GM23338 (cell line): ENCODE measurements around the gene DYNC2H1. TPM values are rescaled to one million over a fixed set of nuclear protein-coding genes. Genes with fewer than 3 reads are reported as not detected.

ENCODE experiments used
- ATAC-seq: fragments of 200-7000 bp; cut with Tn5 transposase; 3 replicates; pipeline ENCODE4 v1.9.1; 2020
- DNase-seq: peaks from one replicate; pipeline ENCODE4 v3.0.0-alpha.2; 2015; ENCODE audit warnings: low spot score
- H2AFZ ChIP-seq: fragments of 200-600 bp; sonication (generic); 2 replicates; pipeline ENCODE4 v1.8.0; 2016; ENCODE audit warnings: antibody characterized with exemption, mild to moderate bottlenecking, moderate library complexity
- H3F3A ChIP-seq: fragments of 200-600 bp; sonication (generic); replicated peaks from 2 replicates; pipeline ENCODE4 v1.8.0; 2017; ENCODE audit warnings: antibody characterized with exemption, mixed run types, low read depth
- H3K27ac ChIP-seq: fragments of 200-600 bp; sonication (generic); 2 replicates; pipeline ENCODE4 v1.6.1; 2016; ENCODE audit warnings: low read depth
- H3K27me3 ChIP-seq: fragments of 200-600 bp; sonication (generic); 2 replicates; pipeline ENCODE4 v1.8.0; 2016; ENCODE audit warnings: mild to moderate bottlenecking, mixed run types, moderate library complexity; ENCODE audit not compliant: insufficient read depth
- H3K36me3 ChIP-seq: fragments of 200-600 bp; sonication (generic); 2 replicates; pipeline ENCODE4 v1.8.0; 2016; ENCODE audit warnings: mild to moderate bottlenecking; ENCODE audit not compliant: insufficient read depth
- H3K4me1 ChIP-seq: fragments of 200-600 bp; sonication (generic); 2 replicates; pipeline ENCODE4 v1.8.0; 2016; ENCODE audit warnings: mild to moderate bottlenecking, moderate library complexity; ENCODE audit not compliant: insufficient read depth
- H3K4me2 ChIP-seq: fragments of 200-600 bp; sonication (generic); 2 replicates; pipeline ENCODE4 v1.7.1; 2017; ENCODE audit warnings: mixed run types
- H3K4me3 ChIP-seq: fragments of 200-600 bp; sonication (generic); 2 replicates; pipeline ENCODE4 v1.6.1; 2016; ENCODE audit warnings: mixed run types
- H3K79me2 ChIP-seq: fragments of 200-600 bp; sonication (generic); replicated peaks from 2 replicates; pipeline ENCODE4 v1.8.0; 2017; ENCODE audit warnings: mild to moderate bottlenecking; ENCODE audit not compliant: insufficient read depth
- H3K9me2 ChIP-seq: fragments of 200-600 bp; sonication (generic); 2 replicates; pipeline ENCODE4 v1.8.0; 2017; ENCODE audit not compliant: insufficient read depth
- H4K20me1 ChIP-seq: fragments of 200-600 bp; sonication (generic); replicated peaks from 2 replicates; pipeline ENCODE4 v1.8.0; 2017; ENCODE audit warnings: mild to moderate bottlenecking; ENCODE audit not compliant: insufficient read depth
- H3K27ac Mint-ChIP-seq: 2 replicates; pipeline ENCODE4 v1.8.0; 2020; ENCODE audit warnings: inconsistent platforms, mild to moderate bottlenecking, moderate library complexity, mixed read lengths
- H3K27me3 Mint-ChIP-seq: 3 replicates; pipeline ENCODE4 v1.8.0; 2022; ENCODE audit warnings: low read depth, mild to moderate bottlenecking, moderate library complexity, mixed read lengths, inconsistent platforms; ENCODE audit not compliant: insufficient read depth, poor library complexity
- H3K36me3 Mint-ChIP-seq: 3 replicates; pipeline ENCODE4 v1.8.0; 2021; ENCODE audit warnings: low read depth, mild to moderate bottlenecking, inconsistent platforms, moderate library complexity, mixed read lengths
- H3K4me1 Mint-ChIP-seq: 3 replicates; pipeline ENCODE4 v1.8.0; 2020; ENCODE audit warnings: mild to moderate bottlenecking, inconsistent platforms, mixed read lengths
- H3K4me3 Mint-ChIP-seq: 3 replicates; pipeline ENCODE4 v1.8.0; 2021; ENCODE audit warnings: moderate library complexity, mild to moderate bottlenecking, inconsistent platforms, mixed read lengths
- H3K9me3 Mint-ChIP-seq: 3 replicates; pipeline ENCODE4 v1.8.0; 2020; ENCODE audit warnings: moderate library complexity, mild to moderate bottlenecking, inconsistent platforms, mixed read lengths
- EZH2 ChIP-seq: fragments of 200-600 bp; sonication (generic); IDR thresholded peaks from one replicate; pipeline ENCODE4 v1.8.0; 2017; ENCODE audit warnings: antibody characterized with exemption, mild to moderate bottlenecking, low read depth; ENCODE audit not compliant: unreplicated experiment
- POLR2AphosphoS5 ChIP-seq: IDR thresholded peaks from 2 replicates; pipeline ENCODE4 v1.6.1; 2016; ENCODE audit warnings: antibody characterized with exemption, low read depth
- STAT1 ChIP-seq: IDR thresholded peaks from one replicate; pipeline ENCODE4 v1.6.1; 2016; ENCODE audit warnings: antibody characterized with exemption; ENCODE audit not compliant: unreplicated experiment
- ZNF114 ChIP-seq: fragments of 250-450 bp; sonication (Bioruptor Pico); IDR thresholded peaks from 2 replicates; pipeline ENCODE4 v1.5.0; 2020; ENCODE audit warnings: mild to moderate bottlenecking, moderate library complexity
- polyA plus RNA-seq: library from polyadenylated mRNA; unstranded; fragments of >200 nt; fragmentation: Nextera tagmentation; extraction: Ambion mirVana; gene quantifications from 2 replicates; pipeline ENCODE4 v1.2.1, GENCODE V29; 2016
- total RNA-seq: library from RNA; depleted of rRNA; stranded (reverse); fragments of >200 nt; shearing (Covaris generic); gene quantifications from 2 replicates; pipeline ENCODE4 v1.2.3, GENCODE V29; 2014
- TF ChIP-seq, protein P1 (sequence below), 2 experiments: fragments of 200-600 bp in 1 of 2; sonication (generic) in 1 of 2; conservative IDR thresholded peaks; 2 replicates each; pipeline versions ENCODE4 v1.5.1 to v1.6.1; 2016 to 2017; ENCODE audit warnings: antibody characterized with exemption in 2 of 2, low read depth in 2 of 2, mild to moderate bottlenecking in 2 of 2, moderate library complexity in 1 of 2
- TF ChIP-seq, protein P2 (sequence below): fragments of 250-450 bp; sonication (Bioruptor Pico); IDR thresholded peaks from 2 replicates; pipeline ENCODE4 v1.5.0; 2020; ENCODE audit warnings: mild to moderate bottlenecking, moderate library complexity
- TF ChIP-seq, protein P3 (sequence below): IDR thresholded peaks from 2 replicates; pipeline ENCODE4 v1.6.1; 2016; ENCODE audit warnings: antibody characterized with exemption
- TF ChIP-seq, protein P4 (sequence below): IDR thresholded peaks from one replicate; pipeline ENCODE4 v1.6.1; 2018; ENCODE audit warnings: antibody characterized with exemption; ENCODE audit not compliant: unreplicated experiment

DYNC2H1 gene
- total and polyA plus RNA-seq, 2 experiments from 2014 or later: 19.3 to 22.5 TPM

DNA sequence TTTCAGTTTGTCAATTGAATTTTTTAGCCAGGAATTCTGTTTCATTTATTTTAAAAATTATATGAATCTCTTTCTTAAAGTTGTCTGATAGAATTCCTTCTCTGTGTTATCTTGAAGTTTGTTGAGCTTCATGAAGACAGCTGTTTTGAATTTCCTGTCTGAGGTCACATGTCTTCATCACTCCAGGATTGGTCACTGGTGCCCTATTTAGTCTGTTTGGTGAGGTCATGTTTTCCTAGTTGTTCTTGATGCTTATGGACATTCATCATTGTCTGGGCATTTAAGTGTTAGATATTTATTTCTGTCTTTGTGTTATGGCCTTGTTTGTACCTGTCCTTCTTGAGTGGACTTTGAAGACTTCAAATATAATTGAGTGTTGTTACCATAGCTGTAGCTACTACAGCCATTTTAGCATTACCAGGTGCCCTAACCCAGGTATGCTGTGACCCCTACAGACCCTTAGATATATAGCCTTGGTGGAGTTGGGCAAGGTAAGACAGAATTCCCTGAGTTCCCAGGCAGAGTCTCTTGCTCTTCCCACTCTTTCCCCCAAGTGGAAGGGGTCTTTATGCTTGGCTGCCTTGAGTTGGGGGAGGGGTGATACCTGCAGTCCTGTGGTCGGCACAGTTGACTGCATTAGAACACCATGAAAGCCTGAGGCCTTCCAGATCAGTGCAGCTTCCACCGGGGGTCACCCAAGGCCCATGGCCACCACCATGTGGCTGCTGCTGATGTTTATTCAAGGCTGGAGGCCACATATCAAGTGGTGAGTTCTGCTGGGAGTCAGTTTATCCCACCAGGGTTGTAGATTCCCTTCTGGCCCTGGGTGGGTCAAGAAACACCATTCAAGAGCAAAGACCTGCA, 229.6 kb downstream of the DYNC2H1 start:
- Mint-ChIP-seq H3K4me1 (peaks cover 19% of the 10 kb centered on the region), H3K36me3 (peaks cover 17% of the 10 kb centered on the region; the same call in 2 of the 3 replicates), H3K9me3 (no peaks in the 10 kb centered on the region), H3K27me3 (no peaks in the 10 kb centered on the region), H3K4me3 (no peak overlapping the region), H3K27ac (no peak overlapping the region)
- Histone ChIP-seq H3K36me3 (no peaks in the 10 kb centered on the region), H3K4me3 (no peak overlapping the region), H3K4me2 (0 out of 2 replicates have a peak overlapping the region, but pooled peaks have one; percentile 50), H3K27me3 (no peaks in the 10 kb centered on the region), H3K79me2 (no peaks in the 10 kb centered on the region), H3K9me2 (no peaks in the 10 kb centered on the region), H3K27ac (no peak overlapping the region), H3F3A (no peaks in the 10 kb centered on the region), H2AFZ (peak overlapping the region; percentile 52; the same call in 1 of the 2 replicates), H3K4me1 (peaks cover 15% of the 10 kb centered on the region), H4K20me1 (no peaks in the 10 kb centered on the region)
- peak; percentile 96 for ATAC-seq
- TF ChIP-seq, protein P1, sequence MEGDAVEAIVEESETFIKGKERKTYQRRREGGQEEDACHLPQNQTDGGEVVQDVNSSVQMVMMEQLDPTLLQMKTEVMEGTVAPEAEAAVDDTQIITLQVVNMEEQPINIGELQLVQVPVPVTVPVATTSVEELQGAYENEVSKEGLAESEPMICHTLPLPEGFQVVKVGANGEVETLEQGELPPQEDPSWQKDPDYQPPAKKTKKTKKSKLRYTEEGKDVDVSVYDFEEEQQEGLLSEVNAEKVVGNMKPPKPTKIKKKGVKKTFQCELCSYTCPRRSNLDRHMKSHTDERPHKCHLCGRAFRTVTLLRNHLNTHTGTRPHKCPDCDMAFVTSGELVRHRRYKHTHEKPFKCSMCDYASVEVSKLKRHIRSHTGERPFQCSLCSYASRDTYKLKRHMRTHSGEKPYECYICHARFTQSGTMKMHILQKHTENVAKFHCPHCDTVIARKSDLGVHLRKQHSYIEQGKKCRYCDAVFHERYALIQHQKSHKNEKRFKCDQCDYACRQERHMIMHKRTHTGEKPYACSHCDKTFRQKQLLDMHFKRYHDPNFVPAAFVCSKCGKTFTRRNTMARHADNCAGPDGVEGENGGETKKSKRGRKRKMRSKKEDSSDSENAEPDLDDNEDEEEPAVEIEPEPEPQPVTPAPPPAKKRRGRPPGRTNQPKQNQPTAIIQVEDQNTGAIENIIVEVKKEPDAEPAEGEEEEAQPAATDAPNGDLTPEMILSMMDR (conservative IDR thresholded peaks at IDR 0.05; ENCODE audit: low read depth in 2 of 2): peak; percentile 46 to 82
- TF ChIP-seq ZNF114 (CRISPR knock-in tag): no peak
- TF ChIP-seq, protein P2, sequence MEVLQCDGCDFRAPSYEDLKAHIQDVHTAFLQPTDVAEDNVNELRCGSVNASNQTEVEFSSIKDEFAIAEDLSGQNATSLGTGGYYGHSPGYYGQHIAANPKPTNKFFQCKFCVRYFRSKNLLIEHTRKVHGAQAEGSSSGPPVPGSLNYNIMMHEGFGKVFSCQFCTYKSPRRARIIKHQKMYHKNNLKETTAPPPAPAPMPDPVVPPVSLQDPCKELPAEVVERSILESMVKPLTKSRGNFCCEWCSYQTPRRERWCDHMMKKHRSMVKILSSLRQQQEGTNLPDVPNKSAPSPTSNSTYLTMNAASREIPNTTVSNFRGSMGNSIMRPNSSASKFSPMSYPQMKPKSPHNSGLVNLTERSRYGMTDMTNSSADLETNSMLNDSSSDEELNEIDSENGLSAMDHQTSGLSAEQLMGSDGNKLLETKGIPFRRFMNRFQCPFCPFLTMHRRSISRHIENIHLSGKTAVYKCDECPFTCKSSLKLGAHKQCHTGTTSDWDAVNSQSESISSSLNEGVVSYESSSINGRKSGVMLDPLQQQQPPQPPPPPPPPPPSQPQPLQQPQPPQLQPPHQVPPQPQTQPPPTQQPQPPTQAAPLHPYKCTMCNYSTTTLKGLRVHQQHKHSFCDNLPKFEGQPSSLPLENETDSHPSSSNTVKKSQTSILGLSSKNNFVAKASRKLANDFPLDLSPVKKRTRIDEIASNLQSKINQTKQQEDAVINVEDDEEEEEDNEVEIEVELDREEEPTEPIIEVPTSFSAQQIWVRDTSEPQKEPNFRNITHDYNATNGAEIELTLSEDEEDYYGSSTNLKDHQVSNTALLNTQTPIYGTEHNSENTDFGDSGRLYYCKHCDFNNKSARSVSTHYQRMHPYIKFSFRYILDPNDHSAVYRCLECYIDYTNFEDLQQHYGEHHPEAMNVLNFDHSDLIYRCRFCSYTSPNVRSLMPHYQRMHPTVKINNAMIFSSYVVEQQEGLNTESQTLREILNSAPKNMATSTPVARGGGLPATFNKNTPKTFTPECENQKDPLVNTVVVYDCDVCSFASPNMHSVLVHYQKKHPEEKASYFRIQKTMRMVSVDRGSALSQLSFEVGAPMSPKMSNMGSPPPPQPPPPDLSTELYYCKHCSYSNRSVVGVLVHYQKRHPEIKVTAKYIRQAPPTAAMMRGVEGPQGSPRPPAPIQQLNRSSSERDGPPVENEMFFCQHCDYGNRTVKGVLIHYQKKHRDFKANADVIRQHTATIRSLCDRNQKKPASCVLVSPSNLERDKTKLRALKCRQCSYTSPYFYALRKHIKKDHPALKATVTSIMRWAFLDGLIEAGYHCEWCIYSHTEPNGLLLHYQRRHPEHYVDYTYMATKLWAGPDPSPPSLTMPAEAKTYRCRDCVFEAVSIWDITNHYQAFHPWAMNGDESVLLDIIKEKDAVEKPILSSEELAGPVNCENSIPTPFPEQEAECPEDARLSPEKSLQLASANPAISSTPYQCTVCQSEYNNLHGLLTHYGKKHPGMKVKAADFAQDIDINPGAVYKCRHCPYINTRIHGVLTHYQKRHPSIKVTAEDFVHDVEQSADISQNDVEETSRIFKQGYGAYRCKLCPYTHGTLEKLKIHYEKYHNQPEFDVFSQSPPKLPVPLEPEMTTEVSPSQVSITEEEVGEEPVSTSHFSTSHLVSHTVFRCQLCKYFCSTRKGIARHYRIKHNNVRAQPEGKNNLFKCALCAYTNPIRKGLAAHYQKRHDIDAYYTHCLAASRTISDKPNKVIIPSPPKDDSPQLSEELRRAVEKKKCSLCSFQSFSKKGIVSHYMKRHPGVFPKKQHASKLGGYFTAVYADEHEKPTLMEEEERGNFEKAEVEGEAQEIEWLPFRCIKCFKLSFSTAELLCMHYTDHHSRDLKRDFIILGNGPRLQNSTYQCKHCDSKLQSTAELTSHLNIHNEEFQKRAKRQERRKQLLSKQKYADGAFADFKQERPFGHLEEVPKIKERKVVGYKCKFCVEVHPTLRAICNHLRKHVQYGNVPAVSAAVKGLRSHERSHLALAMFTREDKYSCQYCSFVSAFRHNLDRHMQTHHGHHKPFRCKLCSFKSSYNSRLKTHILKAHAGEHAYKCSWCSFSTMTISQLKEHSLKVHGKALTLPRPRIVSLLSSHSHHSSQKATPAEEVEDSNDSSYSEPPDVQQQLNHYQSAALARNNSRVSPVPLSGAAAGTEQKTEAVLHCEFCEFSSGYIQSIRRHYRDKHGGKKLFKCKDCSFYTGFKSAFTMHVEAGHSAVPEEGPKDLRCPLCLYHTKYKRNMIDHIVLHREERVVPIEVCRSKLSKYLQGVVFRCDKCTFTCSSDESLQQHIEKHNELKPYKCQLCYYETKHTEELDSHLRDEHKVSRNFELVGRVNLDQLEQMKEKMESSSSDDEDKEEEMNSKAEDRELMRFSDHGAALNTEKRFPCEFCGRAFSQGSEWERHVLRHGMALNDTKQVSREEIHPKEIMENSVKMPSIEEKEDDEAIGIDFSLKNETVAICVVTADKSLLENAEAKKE: peak; percentile 82
- TF ChIP-seq, protein P3, sequence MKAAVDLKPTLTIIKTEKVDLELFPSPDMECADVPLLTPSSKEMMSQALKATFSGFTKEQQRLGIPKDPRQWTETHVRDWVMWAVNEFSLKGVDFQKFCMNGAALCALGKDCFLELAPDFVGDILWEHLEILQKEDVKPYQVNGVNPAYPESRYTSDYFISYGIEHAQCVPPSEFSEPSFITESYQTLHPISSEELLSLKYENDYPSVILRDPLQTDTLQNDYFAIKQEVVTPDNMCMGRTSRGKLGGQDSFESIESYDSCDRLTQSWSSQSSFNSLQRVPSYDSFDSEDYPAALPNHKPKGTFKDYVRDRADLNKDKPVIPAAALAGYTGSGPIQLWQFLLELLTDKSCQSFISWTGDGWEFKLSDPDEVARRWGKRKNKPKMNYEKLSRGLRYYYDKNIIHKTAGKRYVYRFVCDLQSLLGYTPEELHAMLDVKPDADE: no peak
- no peak for TF ChIP-seq POLR2AphosphoS5
- TF ChIP-seq EZH2: no peak
- no peak for TF ChIP-seq STAT1
- TF ChIP-seq, protein P4, sequence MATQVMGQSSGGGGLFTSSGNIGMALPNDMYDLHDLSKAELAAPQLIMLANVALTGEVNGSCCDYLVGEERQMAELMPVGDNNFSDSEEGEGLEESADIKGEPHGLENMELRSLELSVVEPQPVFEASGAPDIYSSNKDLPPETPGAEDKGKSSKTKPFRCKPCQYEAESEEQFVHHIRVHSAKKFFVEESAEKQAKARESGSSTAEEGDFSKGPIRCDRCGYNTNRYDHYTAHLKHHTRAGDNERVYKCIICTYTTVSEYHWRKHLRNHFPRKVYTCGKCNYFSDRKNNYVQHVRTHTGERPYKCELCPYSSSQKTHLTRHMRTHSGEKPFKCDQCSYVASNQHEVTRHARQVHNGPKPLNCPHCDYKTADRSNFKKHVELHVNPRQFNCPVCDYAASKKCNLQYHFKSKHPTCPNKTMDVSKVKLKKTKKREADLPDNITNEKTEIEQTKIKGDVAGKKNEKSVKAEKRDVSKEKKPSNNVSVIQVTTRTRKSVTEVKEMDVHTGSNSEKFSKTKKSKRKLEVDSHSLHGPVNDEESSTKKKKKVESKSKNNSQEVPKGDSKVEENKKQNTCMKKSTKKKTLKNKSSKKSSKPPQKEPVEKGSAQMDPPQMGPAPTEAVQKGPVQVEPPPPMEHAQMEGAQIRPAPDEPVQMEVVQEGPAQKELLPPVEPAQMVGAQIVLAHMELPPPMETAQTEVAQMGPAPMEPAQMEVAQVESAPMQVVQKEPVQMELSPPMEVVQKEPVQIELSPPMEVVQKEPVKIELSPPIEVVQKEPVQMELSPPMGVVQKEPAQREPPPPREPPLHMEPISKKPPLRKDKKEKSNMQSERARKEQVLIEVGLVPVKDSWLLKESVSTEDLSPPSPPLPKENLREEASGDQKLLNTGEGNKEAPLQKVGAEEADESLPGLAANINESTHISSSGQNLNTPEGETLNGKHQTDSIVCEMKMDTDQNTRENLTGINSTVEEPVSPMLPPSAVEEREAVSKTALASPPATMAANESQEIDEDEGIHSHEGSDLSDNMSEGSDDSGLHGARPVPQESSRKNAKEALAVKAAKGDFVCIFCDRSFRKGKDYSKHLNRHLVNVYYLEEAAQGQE: no peak
- peak; percentile 62 for DNase-seq
